SU-DHL-6 (cell line): Measurements from ENCODE around the gene SPECC1.

Experiments used
- H2AFZ ChIP-seq: fragments of 200-600 bp; sonication (generic); 2 replicates; pipeline ENCODE4 v1.6.1; 2014; ENCODE audit warnings: low read depth, mild to moderate bottlenecking, moderate library complexity, mixed read lengths, antibody characterized with exemption, low read length; ENCODE audit not compliant: severe bottlenecking
- H3F3A ChIP-seq: fragments of 200-600 bp; shearing (Covaris generic); 2 replicates; pipeline ENCODE4 v1.6.0; 2016; ENCODE audit warnings: antibody characterized with exemption, mild to moderate bottlenecking; ENCODE audit not compliant: insufficient read depth
- H3K27ac ChIP-seq: fragments of 200-600 bp; sonication (generic); 2 replicates; pipeline ENCODE4 v1.5.1; 2016; ENCODE audit warnings: low read depth, mild to moderate bottlenecking, low read length, moderate library complexity, mixed read lengths
- H3K27me3 ChIP-seq: fragments of 200-600 bp; sonication (generic), shearing (Covaris generic); 2 replicates; pipeline ENCODE4 v1.6.0; 2014; ENCODE audit warnings: mild to moderate bottlenecking, low read length
- H3K36me3 ChIP-seq: fragments of 200-600 bp; sonication (generic); 2 replicates; pipeline ENCODE4 v1.6.1; 2014; ENCODE audit warnings: mild to moderate bottlenecking, low read length, mixed read lengths
- H3K4me2 ChIP-seq: fragments of 300-600, 200-600 bp; shearing (Covaris generic), sonication (generic); 2 replicates; pipeline ENCODE4 v1.6.0; 2014; ENCODE audit warnings: low read length, low read depth, mild to moderate bottlenecking; ENCODE audit not compliant: poor library complexity, severe bottlenecking
- H3K4me3 ChIP-seq: fragments of 200-600 bp; sonication (generic); 2 replicates; pipeline ENCODE4 v1.5.1; 2014; ENCODE audit warnings: antibody characterized with exemption, low read length, mild to moderate bottlenecking, mixed read lengths; ENCODE audit not compliant: insufficient read depth, poor library complexity, severe bottlenecking
- H3K79me2 ChIP-seq: fragments of 200-600 bp; sonication (generic); 2 replicates; pipeline ENCODE4 v1.6.1; 2014; ENCODE audit warnings: mild to moderate bottlenecking, low read length, moderate library complexity; ENCODE audit not compliant: insufficient read depth
- H3K9ac ChIP-seq: fragments of 200-600 bp; sonication (generic); 2 replicates; pipeline ENCODE4 v1.7.0; 2014; ENCODE audit warnings: mild to moderate bottlenecking, low read length
- H3K9me2 ChIP-seq: fragments of 200-600 bp; sonication (generic); replicated peaks from 2 replicates; pipeline ENCODE4 v1.6.1; 2014; ENCODE audit warnings: low read length; ENCODE audit not compliant: insufficient read depth
- H3K9me3 ChIP-seq: fragments of 200-600 bp; sonication (generic); 2 replicates; pipeline ENCODE4 v1.6.1; 2014; ENCODE audit warnings: low read length, mixed read lengths; ENCODE audit not compliant: insufficient read depth
- H4K20me1 ChIP-seq: fragments of 200-600 bp; sonication (generic); 2 replicates; pipeline ENCODE4 v1.6.1; 2014; ENCODE audit warnings: low read depth, mild to moderate bottlenecking, antibody characterized with exemption, low read length, moderate library complexity, mixed read lengths
- CTCF ChIP-seq: fragments of 200-600 bp; sonication (generic); IDR thresholded peaks from one replicate; pipeline ENCODE4 v1.5.1; 2017; ENCODE audit warnings: antibody characterized with exemption, mild to moderate bottlenecking, low read length, moderate library complexity; ENCODE audit not compliant: insufficient read depth, poor library complexity, severe bottlenecking
- EZH2phosphoT487 ChIP-seq: fragments of 200-600 bp; sonication (generic), shearing (Covaris generic); conservative IDR thresholded peaks from 2 replicates; pipeline ENCODE4 v1.6.1; 2018; ENCODE audit warnings: mild to moderate bottlenecking, antibody characterized with exemption, low read length, moderate library complexity, mixed read lengths

SPECC1 gene

GRCh38 chr17:20143740-20144139, 134.6 kb downstream of the SPECC1 start:
- Histone ChIP-seq H3K27me3 (no peaks in the 10 kb centered on the region), H3K4me2 (no peak overlapping the region), H3K9ac (no peak overlapping the region), H2AFZ (no peak overlapping the region), H3K9me3 (no peaks in the 10 kb centered on the region), H3K27ac (no peak overlapping the region), H3K36me3 (no peaks in the 10 kb centered on the region), H3K9me2 (no peaks in the 10 kb centered on the region), H3F3A (no peaks in the 10 kb centered on the region), H4K20me1 (no peaks in the 10 kb centered on the region), H3K4me3 (no peak overlapping the region), H3K79me2 (no peaks in the 10 kb centered on the region)
- TF ChIP-seq EZH2phosphoT487 (no peak), CTCF (no peak)

- Histone ChIP-seq H3K27ac (no peak overlapping the region), H3K27me3 (no peaks in the 10 kb centered on the region), H3K9ac (no peak overlapping the region), H3K9me2 (no peaks in the 10 kb centered on the region), H3F3A (no peaks in the 10 kb centered on the region), H4K20me1 (no peaks in the 10 kb centered on the region), H3K9me3 (no peaks in the 10 kb centered on the region), H3K4me2 (no peak overlapping the region), H3K36me3 (no peaks in the 10 kb centered on the region), H3K79me2 (no peaks in the 10 kb centered on the region), H3K4me3 (no peak overlapping the region), H2AFZ (no peak overlapping the region)
- TF ChIP-seq CTCF, result no peak
- no peak for TF ChIP-seq EZH2phosphoT487
Observed at GRCh38 chr17:20145567-20145966, 136.4 kb downstream of the SPECC1 start.

GRCh38 chr17:20149251-20149650, 140.1 kb downstream of the SPECC1 start:
- Histone ChIP-seq H4K20me1 (no peaks in the 10 kb centered on the region), H3K9me2 (no peaks in the 10 kb centered on the region), H3K79me2 (no peaks in the 10 kb centered on the region), H2AFZ (no peak overlapping the region), H3K27ac (no peak overlapping the region), H3K36me3 (no peaks in the 10 kb centered on the region), H3K9me3 (no peaks in the 10 kb centered on the region), H3K9ac (no peak overlapping the region), H3K27me3 (no peaks in the 10 kb centered on the region), H3K4me3 (no peak overlapping the region), H3F3A (no peaks in the 10 kb centered on the region), H3K4me2 (no peak overlapping the region)
- TF ChIP-seq EZH2phosphoT487, result no peak
- no peak for TF ChIP-seq CTCF

GRCh38 chr17:20151174-20151573, 142.0 kb downstream of the SPECC1 start:
- no peak overlapping the region for H2AFZ ChIP-seq
- H3K4me2 ChIP-seq, result no peak overlapping the region
- no peaks in the 10 kb centered on the region for H3K9me2 ChIP-seq
- no peak overlapping the region for H3K9ac ChIP-seq
- TF ChIP-seq EZH2phosphoT487, result no peak
- no peak overlapping the region for H3K4me3 ChIP-seq
- peaks cover 6% of the 10 kb centered on the region; the same call in 1 of the 2 replicates for H3F3A ChIP-seq
- no peaks in the 10 kb centered on the region for H3K36me3 ChIP-seq
- no peaks in the 10 kb centered on the region for H3K9me3 ChIP-seq
- H3K27me3 ChIP-seq, result no peaks in the 10 kb centered on the region
- H3K79me2 ChIP-seq, result no peaks in the 10 kb centered on the region
- H3K27ac ChIP-seq, result no peak overlapping the region
- no peaks in the 10 kb centered on the region for H4K20me1 ChIP-seq
